Left ventricle myocardium inferior (tissue), 1 donor: ENCODE measurements around the gene BORCS6. TPM values are rescaled to one million over a fixed set of nuclear protein-coding genes. Genes with fewer than 3 reads are reported as not detected.
"Not testable (repeated sequence)": the region's sequence is repeated elsewhere in the genome, so short reads cannot be mapped to it uniquely, and the experiment has no call there.

Experiments
- DNase-seq: peaks from one replicate; pipeline ENCODE4 v3.0.0-alpha.2; 2020
- H3K27ac ChIP-seq: fragments of 200-600 bp; replicated peaks from 2 replicates; pipeline ENCODE4 v1.8.0; 2021
- H3K27me3 ChIP-seq: fragments of 200-600 bp; 2 replicates; pipeline ENCODE4 v1.8.0; 2021; ENCODE audit warnings: low read depth
- H3K36me3 ChIP-seq: fragments of 200-600 bp; 2 replicates; pipeline ENCODE4 v1.8.0; 2021
- H3K4me1 ChIP-seq: fragments of 200-600 bp; 2 replicates; pipeline ENCODE4 v1.8.0; 2021
- H3K4me3 ChIP-seq: fragments of 200-600 bp; 2 replicates; pipeline ENCODE4 v1.8.0; 2021; ENCODE audit warnings: mild to moderate bottlenecking, moderate library complexity
- H3K9me3 ChIP-seq: fragments of 200-600 bp; replicated peaks from 2 replicates; pipeline ENCODE4 v1.8.0; 2021
- intact Hi-C: fragments of 100-400 bp; cut with micrococcal nuclease; formaldehyde crosslinking; loops from one replicate; pipeline ENCODE4 v1.11.0; 2022
- total RNA-seq: library from RNA; stranded (reverse); fragmentation: NEBNext Ultra II Directional; extraction: Animal tissue kit (Norgen Biotek cat#: 25700); gene quantifications from one replicate; pipeline ENCODE4 v1.2.1, GENCODE V29; 2021
- TF ChIP-seq, protein P1 (sequence below): fragments of 200-600 bp; IDR thresholded peaks from 2 replicates; pipeline ENCODE4 v1.8.0; 2021; ENCODE audit warnings: antibody characterized with exemption, mild to moderate bottlenecking, borderline replicate concordance
- donor health status: DM: no; HTN: yes; CAD: no; lungs with severe emphysema.

The BORCS6 gene
- total RNA-seq, 1 donor from 2014 or later, result 8.4 TPM

GRCh38 chr17:8173056-8173870, 16.7 kb downstream of the BORCS6 start:
- peak overlapping the region; percentile 94 for H3K27ac ChIP-seq
- DNase-seq, result peak; percentile 67
- H3K4me1 ChIP-seq, result peaks cover 45% of the 10 kb centered on the region
- no peaks in the 10 kb centered on the region for H3K9me3 ChIP-seq
- peak overlapping the region; percentile 64 for H3K4me3 ChIP-seq
- no peaks in the 10 kb centered on the region for H3K27me3 ChIP-seq
- TF ChIP-seq, protein P1, sequence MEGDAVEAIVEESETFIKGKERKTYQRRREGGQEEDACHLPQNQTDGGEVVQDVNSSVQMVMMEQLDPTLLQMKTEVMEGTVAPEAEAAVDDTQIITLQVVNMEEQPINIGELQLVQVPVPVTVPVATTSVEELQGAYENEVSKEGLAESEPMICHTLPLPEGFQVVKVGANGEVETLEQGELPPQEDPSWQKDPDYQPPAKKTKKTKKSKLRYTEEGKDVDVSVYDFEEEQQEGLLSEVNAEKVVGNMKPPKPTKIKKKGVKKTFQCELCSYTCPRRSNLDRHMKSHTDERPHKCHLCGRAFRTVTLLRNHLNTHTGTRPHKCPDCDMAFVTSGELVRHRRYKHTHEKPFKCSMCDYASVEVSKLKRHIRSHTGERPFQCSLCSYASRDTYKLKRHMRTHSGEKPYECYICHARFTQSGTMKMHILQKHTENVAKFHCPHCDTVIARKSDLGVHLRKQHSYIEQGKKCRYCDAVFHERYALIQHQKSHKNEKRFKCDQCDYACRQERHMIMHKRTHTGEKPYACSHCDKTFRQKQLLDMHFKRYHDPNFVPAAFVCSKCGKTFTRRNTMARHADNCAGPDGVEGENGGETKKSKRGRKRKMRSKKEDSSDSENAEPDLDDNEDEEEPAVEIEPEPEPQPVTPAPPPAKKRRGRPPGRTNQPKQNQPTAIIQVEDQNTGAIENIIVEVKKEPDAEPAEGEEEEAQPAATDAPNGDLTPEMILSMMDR, result no peak
- intact Hi-C loops, result no loop called here
- H3K36me3 ChIP-seq, result no peaks in the 10 kb centered on the region

- intact Hi-C loops, H3K9me3 ChIP-seq, H3K27me3 ChIP-seq, DNase-seq, H3K36me3 ChIP-seq, H3K27ac ChIP-seq, H3K4me3 ChIP-seq: not testable (repeated sequence)
- peaks cover 27% of the 10 kb centered on the region for H3K4me1 ChIP-seq
Measured at GRCh38 chr17:8170186-8170585, 19.8 kb downstream of the BORCS6 start.

GRCh38 chr17:8167526-8167925, 22.5 kb downstream of the BORCS6 start:
- H3K4me1 ChIP-seq, result peaks cover 27% of the 10 kb centered on the region
- intact Hi-C loops, result no loop called here
- H3K27me3 ChIP-seq, result no peaks in the 10 kb centered on the region
- TF ChIP-seq, protein P1, result no peak
- no peak overlapping the region for H3K27ac ChIP-seq
- H3K4me3 ChIP-seq, result no peak overlapping the region
- no peaks in the 10 kb centered on the region for H3K9me3 ChIP-seq
- no peak for DNase-seq
- no peaks in the 10 kb centered on the region for H3K36me3 ChIP-seq

DNA sequence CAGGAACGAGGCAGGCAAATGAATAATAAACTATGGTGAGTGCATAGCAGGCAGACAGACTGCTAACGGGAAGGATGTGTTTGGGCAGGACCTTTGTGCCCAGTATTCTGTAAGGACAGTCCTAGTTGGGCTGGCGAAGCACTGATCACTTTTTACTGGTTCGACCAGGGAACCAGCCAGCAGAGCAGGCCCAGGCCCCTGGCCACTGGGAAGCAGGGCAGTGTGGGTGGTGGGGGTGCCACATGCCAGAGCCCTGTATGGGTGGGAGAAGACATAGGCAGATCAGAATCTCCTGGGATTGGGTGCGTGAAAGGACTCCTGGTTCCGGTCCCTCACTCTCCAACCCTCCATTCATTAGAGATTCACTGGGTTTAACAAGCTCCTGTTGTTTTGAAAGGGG, 23.2 kb downstream of the BORCS6 start:
- DNase-seq, result no peak
- TF ChIP-seq, protein P1, result no peak
- Histone ChIP-seq H3K4me1 (peaks cover 33% of the 10 kb centered on the region), H3K9me3 (no peaks in the 10 kb centered on the region), H3K27ac (no peak overlapping the region), H3K27me3 (no peaks in the 10 kb centered on the region), H3K36me3 (peaks cover 2% of the 10 kb centered on the region), H3K4me3 (no peak overlapping the region)
- intact Hi-C loops, result no loop called here

- H3K27ac ChIP-seq, result peak overlapping the region; percentile 100
- intact Hi-C loops, result no loop called here
- no peaks in the 10 kb centered on the region for H3K9me3 ChIP-seq
- H3K36me3 ChIP-seq, result peaks cover 18% of the 10 kb centered on the region
- peak; percentile 12 for DNase-seq
- TF ChIP-seq, protein P1, result no peak
- H3K27me3 ChIP-seq, result no peaks in the 10 kb centered on the region
- H3K4me1 ChIP-seq, result peaks cover 52% of the 10 kb centered on the region
- H3K4me3 ChIP-seq, result peak overlapping the region; percentile 95
Measured at GRCh38 chr17:8164815-8165131, 25.2 kb downstream of the BORCS6 start.
